SK-N-SH treated with all-trans-retinoic acid at 6 μM for 48 hours (cell line): ENCODE results near the gene CDCA3.

Experiments used
- ATAC-seq: fragments of 200-7000 bp; cut with Tn5 transposase; 3 replicates; pipeline ENCODE4 v1.9.1; 2020; ENCODE audit warnings: mild to moderate bottlenecking, moderate library complexity
- ARNTL ChIP-seq: fragments of 450-650 bp; formaldehyde crosslinking; IDR thresholded peaks from 2 replicates; pipeline ENCODE4 v1.5.0; 2020; ENCODE audit warnings: low read depth, mild to moderate bottlenecking, moderate library complexity, borderline replicate concordance
- CREB5 ChIP-seq: fragments of 250-450 bp; sonication (Bioruptor Pico); IDR thresholded peaks from 2 replicates; pipeline ENCODE4 v1.5.1; 2020; ENCODE audit warnings: low read depth, mild to moderate bottlenecking, moderate library complexity
- GLIS3 ChIP-seq: fragments of 250-450 bp; sonication (Bioruptor Pico); IDR thresholded peaks from 2 replicates; pipeline ENCODE4 v1.5.0; 2020; ENCODE audit warnings: mild to moderate bottlenecking, moderate library complexity
- ISL1 ChIP-seq: fragments of 250-450 bp; sonication (Bioruptor Pico); IDR thresholded peaks from 2 replicates; pipeline ENCODE4 v2.1.2; 2022; ENCODE audit warnings: mild to moderate bottlenecking, moderate library complexity
- POU6F1 ChIP-seq: fragments of 250-450 bp; sonication (Bioruptor Pico); IDR thresholded peaks from 2 replicates; pipeline ENCODE4 v1.8.0; 2021; ENCODE audit warnings: low read depth, mild to moderate bottlenecking, moderate library complexity, borderline replicate concordance
- PPARA ChIP-seq: fragments of 250-450 bp; sonication (Bioruptor Pico); IDR thresholded peaks from 2 replicates; pipeline ENCODE4 v1.5.0; 2020; ENCODE audit warnings: mild to moderate bottlenecking, borderline replicate concordance
- TCF4 ChIP-seq: fragments of 250-450 bp; sonication (Bioruptor Pico); IDR thresholded peaks from 2 replicates; pipeline ENCODE4 v1.8.0; 2021; ENCODE audit warnings: mild to moderate bottlenecking, moderate library complexity, borderline replicate concordance
- TOX ChIP-seq: fragments of 250-450 bp; sonication (Bioruptor Pico); IDR thresholded peaks from 2 replicates; pipeline ENCODE4 v1.8.0; 2021; ENCODE audit warnings: mild to moderate bottlenecking, moderate library complexity, borderline replicate concordance
- TSHZ2 ChIP-seq: fragments of 250-450 bp; sonication (Bioruptor Pico); IDR thresholded peaks from 2 replicates; pipeline ENCODE4 v1.5.0; 2020; ENCODE audit warnings: mild to moderate bottlenecking, moderate library complexity
- ZC3H10 ChIP-seq: fragments of 250-450 bp; sonication (Bioruptor Pico); IDR thresholded peaks from 2 replicates; pipeline ENCODE4 v1.5.1; 2021; ENCODE audit warnings: mild to moderate bottlenecking, moderate library complexity
- ZFP3 ChIP-seq: fragments of 250-450 bp; sonication (Bioruptor Pico); IDR thresholded peaks from 2 replicates; pipeline ENCODE4 v1.5.0; 2020; ENCODE audit warnings: mild to moderate bottlenecking, moderate library complexity
- ZFP30 ChIP-seq: fragments of 450-650 bp; formaldehyde crosslinking; IDR thresholded peaks from 2 replicates; pipeline ENCODE4 v1.5.0; 2022; ENCODE audit warnings: mild to moderate bottlenecking, moderate library complexity
- ZNF565 ChIP-seq: fragments of 450-650 bp; formaldehyde crosslinking; conservative IDR thresholded peaks from 2 replicates; pipeline ENCODE4 v1.5.0; 2020; ENCODE audit warnings: low read depth, mild to moderate bottlenecking, moderate library complexity
- ZNF8 ChIP-seq: fragments of 450-650 bp; formaldehyde crosslinking; IDR thresholded peaks from 2 replicates; pipeline ENCODE4 v1.5.0; 2020; ENCODE audit warnings: mild to moderate bottlenecking, moderate library complexity
- TF ChIP-seq, protein P1 (sequence below): fragments of 250-450 bp; sonication (Bioruptor Pico); IDR thresholded peaks from 2 replicates; pipeline ENCODE4 v1.8.0; 2020; ENCODE audit warnings: mild to moderate bottlenecking, moderate library complexity, borderline replicate concordance

The CDCA3 gene

GRCh38 chr12:6868211-6869048 lies 17.3 kb upstream of the CDCA3 start:
- TF ChIP-seq ZFP3 (no peak), ZNF8 (CRISPR knock-in tag) (no peak), PPARA (CRISPR knock-in tag) (no peak), POU6F1 (CRISPR knock-in tag) (no peak), ZFP30 (CRISPR knock-in tag) (no peak), ZNF565 (CRISPR knock-in tag) (no peak), TOX (CRISPR knock-in tag) (no peak)
- ATAC-seq, result peak; percentile 2

- peak; percentile 79 for ATAC-seq
- TF ChIP-seq ZFP3, result no peak
- no peak for TF ChIP-seq CREB5 (CRISPR knock-in tag)
- TF ChIP-seq, protein P1, sequence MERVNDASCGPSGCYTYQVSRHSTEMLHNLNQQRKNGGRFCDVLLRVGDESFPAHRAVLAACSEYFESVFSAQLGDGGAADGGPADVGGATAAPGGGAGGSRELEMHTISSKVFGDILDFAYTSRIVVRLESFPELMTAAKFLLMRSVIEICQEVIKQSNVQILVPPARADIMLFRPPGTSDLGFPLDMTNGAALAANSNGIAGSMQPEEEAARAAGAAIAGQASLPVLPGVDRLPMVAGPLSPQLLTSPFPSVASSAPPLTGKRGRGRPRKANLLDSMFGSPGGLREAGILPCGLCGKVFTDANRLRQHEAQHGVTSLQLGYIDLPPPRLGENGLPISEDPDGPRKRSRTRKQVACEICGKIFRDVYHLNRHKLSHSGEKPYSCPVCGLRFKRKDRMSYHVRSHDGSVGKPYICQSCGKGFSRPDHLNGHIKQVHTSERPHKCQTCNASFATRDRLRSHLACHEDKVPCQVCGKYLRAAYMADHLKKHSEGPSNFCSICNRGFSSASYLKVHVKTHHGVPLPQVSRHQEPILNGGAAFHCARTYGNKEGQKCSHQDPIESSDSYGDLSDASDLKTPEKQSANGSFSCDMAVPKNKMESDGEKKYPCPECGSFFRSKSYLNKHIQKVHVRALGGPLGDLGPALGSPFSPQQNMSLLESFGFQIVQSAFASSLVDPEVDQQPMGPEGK (CRISPR knock-in tag), result no peak
These were observed 16.5 kb upstream of the CDCA3 start, which contains the start of gene TPI1 for GRCh38 chr12:6867413-6868210. TSS of gene TPI1 (plus strand) at chr12:6867531. CDS start at chr12:6867567, 36 bp downstream.

DNA sequence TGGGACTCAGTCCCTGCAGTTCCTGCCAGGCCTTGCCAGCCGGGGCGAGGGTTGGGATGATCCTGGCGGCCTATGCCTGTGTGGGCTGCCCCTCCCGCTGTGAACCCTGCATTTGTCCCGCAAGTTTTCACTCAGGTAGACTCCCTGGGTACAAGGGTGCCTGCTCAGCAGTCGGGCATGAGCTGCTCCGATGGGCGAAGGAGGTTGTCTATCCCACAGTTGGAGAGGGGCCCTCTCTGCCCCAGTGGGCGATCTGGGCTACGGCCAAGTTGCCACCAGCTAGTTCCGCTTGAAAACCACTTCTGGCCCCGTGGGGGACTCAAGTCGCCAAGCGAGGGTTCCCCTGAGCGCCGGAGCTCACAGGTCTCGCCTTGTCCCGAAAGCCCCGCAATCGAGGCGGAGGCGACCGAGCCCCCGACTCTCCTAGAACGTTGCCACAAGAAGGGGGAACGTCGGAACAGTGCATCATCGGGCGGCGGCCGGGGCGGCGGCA lies 15.9 kb upstream of the CDCA3 start:
- TF ChIP-seq, protein P1 (CRISPR knock-in tag), result no peak
- no peak for TF ChIP-seq PPARA (CRISPR knock-in tag)
- TF ChIP-seq ARNTL, result no peak
- TF ChIP-seq TSHZ2 (CRISPR knock-in tag), result no peak
- TF ChIP-seq GLIS3 (CRISPR knock-in tag), result no peak
- TF ChIP-seq ZC3H10 (CRISPR knock-in tag), result no peak
- TF ChIP-seq ISL1 (CRISPR knock-in tag), result no peak
- no peak for TF ChIP-seq TCF4 (CRISPR knock-in tag)
- TF ChIP-seq ZFP3, result no peak
- ATAC-seq, result peak; percentile 8
